GM12878 (cell line): ENCODE data around the gene OPRL1. TPM values are rescaled to one million over a fixed set of nuclear protein-coding genes. Genes with fewer than 3 reads are reported as not detected.
A peak's percentile ranks its signal among the peaks of the same experiment; 100 is the strongest.

ENCODE experiments used
- ATAC-seq: fragments of 200-7000 bp; cut with Tn5 transposase; 3 replicates; pipeline ENCODE4 v1.9.1; 2020; ENCODE audit warnings: mild to moderate bottlenecking, moderate library complexity
- BruUV-seq: library from RNA; stranded (reverse); fragments of 400-500 nt; replicated peaks from 2 replicates; lab custom pipeline; 2021; lab: Mats Ljungman, UMichigan
- CTCF ChIA-PET: fragments of 300-600 bp; sonication (Branson Sonifier 250); formaldehyde crosslinking; extraction: SDS; loops from one replicate; lab custom pipeline; 2021; ENCODE audit warnings: inconsistent platforms; lab: Yijun Ruan, JAX
- POLR2A ChIA-PET: fragments of 350-600 bp; formaldehyde crosslinking; extraction: SDS; loops from one replicate; lab custom pipeline; 2021; ENCODE audit warnings: inconsistent platforms; lab: Charles Lee
- RAD21 ChIA-PET: fragments of 300-600 bp; sonication (Branson Sonifier 250); formaldehyde crosslinking; loops from one replicate; lab custom pipeline; 2023; ENCODE audit warnings: antibody characterized with exemption; ENCODE audit not compliant: unreplicated experiment; lab: Charles Lee
- SMC1A ChIA-PET: fragments of 300-600 bp; sonication (Branson Sonifier 250); formaldehyde crosslinking; loops from one replicate; lab custom pipeline; 2023; ENCODE audit not compliant: unreplicated experiment, uncharacterized antibody; lab: Charles Lee
- DNase-seq: peaks from one replicate; pipeline ENCODE4 v3.0.0-alpha.2; 2011; ENCODE audit warnings: low read depth, low spot score
- FAIRE-seq: peaks from 3 replicates; lab custom pipeline; 2011; peaks lifted over from hg19 to GRCh38; lab: Jason Lieb, UNC
- H2AFZ ChIP-seq: 2 replicates; pipeline ENCODE4 v1.6.0; 2011; ENCODE audit warnings: low read depth, low read length, control low read depth; ENCODE audit not compliant: control insufficient read depth
- H3K27ac ChIP-seq: 2 replicates; pipeline ENCODE4 v1.5.1; 2011; ENCODE audit warnings: control low read depth; ENCODE audit not compliant: control insufficient read depth, insufficient read depth
- H3K27me3 ChIP-seq, 2 experiments: replicated peaks in 1 of 2; 2 replicates each; pipeline versions ENCODE4 v1.6.0 to v1.6.1; 2011; ENCODE audit warnings: low read length in 1 of 2; ENCODE audit not compliant: control insufficient read depth in 2 of 2, insufficient read depth in 2 of 2
- H3K36me3 ChIP-seq, 2 experiments: 2 replicates each; pipeline ENCODE4 v1.5.1; 2011; ENCODE audit warnings: low read length in 1 of 2; ENCODE audit not compliant: control insufficient read depth in 2 of 2, insufficient read depth in 2 of 2
- H3K4me1 ChIP-seq: 2 replicates; pipeline ENCODE4 v1.6.1; 2011; ENCODE audit warnings: mild to moderate bottlenecking, low read length, moderate library complexity, mixed read lengths; ENCODE audit not compliant: control insufficient read depth, insufficient read depth
- H3K4me2 ChIP-seq: 2 replicates; pipeline ENCODE4 v1.6.0; 2011; ENCODE audit warnings: control low read depth; ENCODE audit not compliant: control insufficient read depth, insufficient read depth
- H3K4me3 ChIP-seq: fragments of 200-600 bp; sonication (generic); 2 replicates; pipeline ENCODE4 v1.5.1; 2016
- H3K79me2 ChIP-seq: 2 replicates; pipeline ENCODE4 v1.6.0; 2011; ENCODE audit warnings: low read length; ENCODE audit not compliant: control insufficient read depth, insufficient read depth
- H3K9ac ChIP-seq: 2 replicates; pipeline ENCODE4 v1.8.0; 2011; ENCODE audit warnings: low read length, control low read depth, mixed read lengths; ENCODE audit not compliant: control insufficient read depth, insufficient read depth
- H3K9me3 ChIP-seq: replicated peaks from 3 replicates; pipeline ENCODE4 v1.5.1; 2011; ENCODE audit warnings: mild to moderate bottlenecking, low read length; ENCODE audit not compliant: control insufficient read depth, insufficient read depth
- H4K20me1 ChIP-seq: 2 replicates; pipeline ENCODE4 v1.6.0; 2011; ENCODE audit not compliant: control insufficient read depth, insufficient read depth
- CEBPB ChIP-seq, 2 experiments: fragments of 150-350 bp in 1 of 2; IDR thresholded peaks; 2 replicates each; pipeline ENCODE4 v1.6.1; 2012 to 2014; ENCODE audit warnings: low read depth in 2 of 2, low read length in 2 of 2, borderline replicate concordance in 1 of 2, inconsistent platforms in 1 of 2
- DPF2 ChIP-seq: fragments of 450-650 bp; IDR thresholded peaks from 2 replicates; pipeline ENCODE4 v1.6.1; 2017; ENCODE audit warnings: mild to moderate bottlenecking
- EGR1 ChIP-seq, 2 experiments: IDR thresholded peaks; 1 replicate in 1 of 2; 2 replicates in 1 of 2; pipeline ENCODE4 v1.6.1; 2011 to 2012; ENCODE audit warnings: low read depth in 2 of 2, low read length in 2 of 2, borderline replicate concordance in 1 of 2, mild to moderate bottlenecking in 1 of 2, moderate library complexity in 1 of 2
- HCFC1 ChIP-seq: fragments of 150-350 bp; IDR thresholded peaks from 2 replicates; pipeline ENCODE4 v1.6.1; 2014; ENCODE audit warnings: low read length
- IKZF1 ChIP-seq: fragments of 450-650 bp; conservative IDR thresholded peaks from 2 replicates; pipeline ENCODE4 v1.6.1; 2017; ENCODE audit warnings: antibody characterized with exemption, mild to moderate bottlenecking
- KLF5 ChIP-seq: fragments of 450-650 bp; IDR thresholded peaks from 2 replicates; pipeline ENCODE4 v1.6.1; 2014; ENCODE audit warnings: mild to moderate bottlenecking; ENCODE audit not compliant: partially characterized antibody
- MEF2B ChIP-seq: fragments of 450-650 bp; IDR thresholded peaks from 2 replicates; pipeline ENCODE4 v1.6.1; 2018; ENCODE audit warnings: mild to moderate bottlenecking, moderate library complexity; ENCODE audit not compliant: partially characterized antibody, poor library complexity, severe bottlenecking
- RB1 ChIP-seq: fragments of 450-650 bp; formaldehyde crosslinking; IDR thresholded peaks from 2 replicates; pipeline ENCODE4 v1.6.1; 2017; ENCODE audit warnings: mild to moderate bottlenecking, borderline replicate concordance
- SMARCA5 ChIP-seq: fragments of 450-650 bp; IDR thresholded peaks from 2 replicates; pipeline ENCODE4 v1.6.1; 2017; ENCODE audit warnings: mild to moderate bottlenecking
- SMC3 ChIP-seq: IDR thresholded peaks from 2 replicates; pipeline ENCODE4 v1.6.1; 2011; ENCODE audit warnings: low read length, improper control_type of control experiment, borderline replicate concordance
- SUZ12 ChIP-seq: fragments of 200-600 bp; sonication (generic); IDR thresholded peaks from one replicate; pipeline ENCODE4 v1.6.1; 2018; ENCODE audit warnings: antibody characterized with exemption, mild to moderate bottlenecking; ENCODE audit not compliant: unreplicated experiment
- USF1 ChIP-seq: IDR thresholded peaks from 2 replicates; pipeline ENCODE4 v1.6.1; 2011; ENCODE audit warnings: borderline replicate concordance, low read depth, mild to moderate bottlenecking, moderate library complexity, mixed read lengths, low read length; ENCODE audit not compliant: insufficient read depth; ENCODE audit errors: extremely low read length
- WGBS: methylation state at CpG from one replicate; pipeline ENCODE4 v1.1.6; 2016; ENCODE audit warnings: low lambda C conversion rate; ENCODE audit not compliant: insufficient replicate concordance, insufficient coverage; ENCODE audit errors: missing lambda C conversion rate; 5-methylcytosine and 5-hydroxymethylcytosine counted together
- in situ Hi-C: fragments of 300-500 bp; cut with MboI; formaldehyde crosslinking; loops from 9 replicates; pipeline ENCODE4 v1.14.3; 2018; ENCODE audit warnings: mixed read lengths
- intact Hi-C: fragments of 100-400 bp; cut with micrococcal nuclease; formaldehyde crosslinking; loops from one replicate; pipeline ENCODE4 v1.14.2; 2022; ENCODE audit not compliant: unreplicated experiment
- polyA plus RNA-seq, 11 experiments: library from polyadenylated mRNA; depleted of rRNA in 4 of 11; unstranded in 6 of 11; stranded (reverse) in 5 of 11; fragments of >200 nt; fragmentation: Nextera tagmentation in 4 of 11; fragmentation: Illumina TruSeq in 1 of 11; extraction: Ambion mirVana in 4 of 11; extraction: Trizol in 1 of 11; gene quantifications; 1 replicate in 1 of 11; 2 replicates in 10 of 11; pipeline versions ENCODE4 v1.2.1 to v1.2.3, GENCODE V29; 2011 to 2016; ENCODE audit warnings: inconsistent platforms in 2 of 11, missing spikeins in 2 of 11, low read depth in 1 of 11
- total RNA-seq, 4 experiments: library from RNA; depleted of rRNA in 3 of 4; stranded (reverse); fragments of >200 nt in 3 of 4; fragmentation: Illumina TruSeq in 1 of 4; extraction: Trizol in 1 of 4; gene quantifications; 2 replicates each; pipeline versions ENCODE4 v1.2.1 to v1.2.3, GENCODE V29; 2013 to 2021

The OPRL1 gene
- total and polyA plus RNA-seq, 10 of the 15 experiments (the other 5 are each of a cell fraction or from before 2014, with no cell fraction given) = 0.04 to 0.41 (median 0.24) TPM; not detected in 1

GRCh38 chr20:64100946-64101688, 21.2 kb downstream of the OPRL1 start:
- Histone ChIP-seq H2AFZ (no peak overlapping the region), H3K4me3 (no peak overlapping the region), H4K20me1 (no peaks in the 10 kb centered on the region), H3K27ac (no peak overlapping the region), H3K9ac (no peak overlapping the region)
- ATAC-seq = no peak
- BruUV-seq = no TSS peak
- no peak for TF ChIP-seq CEBPB (IDR thresholded peaks at IDR 0.05; ENCODE audit: borderline replicate concordance in 1 of 2, low read depth in 2 of 2, low read length in 2 of 2)
- TF ChIP-seq, all 136 proteins: peak for 0
- Histone ChIP-seq H3K36me3 (no peaks in the 10 kb centered on the region), H3K27me3 (peaks cover 4 to 11% of the 10 kb centered on the region in 2 experiments; a peak in 3 of 4 replicates), H3K4me1 (peaks cover 10% of the 10 kb centered on the region), H3K79me2 (no peaks in the 10 kb centered on the region), H3K9me3 (no peaks in the 10 kb centered on the region), H3K4me2 (no peak overlapping the region)
- FAIRE-seq = no peak
- ChIA-PET POLR2A (no interaction called here), SMC1A (interaction anchor here (1.5 to 1.7 kb wide), 3 partner anchors 19 to 21 kb away, joined by 3 to 7 read pairs (median 5); partner anchors contain the start of genes OPRL1 and RGS19), RAD21 (interaction anchor here (1.0 to 1.9 kb wide), 7 partner anchors 11 to 121 kb away, joined by 3 to 7 read pairs (median 5); partner anchors contain the start of genes LKAAEAR1, OPRL1, RGS19 and SAMD10), CTCF (interaction anchor here (0.6 to 2.6 kb wide), 8 partner anchors 10 to 148 kb away, joined by 3 to 16 read pairs (median 4); partner anchors contain the start of gene LKAAEAR1)
- in situ Hi-C loops = no loop called here
- intact Hi-C loops = no loop called here
- WGBS = 25% methylated on average over 9 of the region's 9 CpGs
- DNase-seq = no peak

GRCh38 chr20:64101731-64102621, 22.1 kb downstream of the OPRL1 start:
- ChIA-PET SMC1A (interaction anchor here (1.3 to 1.6 kb wide), 3 partner anchors 10 to 22 kb away, joined by 3 to 5 read pairs (median 3); partner anchors contain the start of genes OPRL1 and RGS19), POLR2A (no interaction called here), RAD21 (interaction anchor here (0.6 to 1.3 kb wide), 5 partner anchors 18 to 61 kb away, joined by 3 to 10 read pairs (median 4); no protein-coding TSS in a partner anchor), CTCF (interaction anchor here (0.6 to 2.2 kb wide), 10 partner anchors 9 to 552 kb away, joined by 3 to 16 read pairs (median 4); no protein-coding TSS in a partner anchor)
- no peak for FAIRE-seq
- no TSS peak for BruUV-seq
- intact Hi-C loops (no loop called here), in situ Hi-C loops (no loop called here)
- H4K20me1 ChIP-seq = no peaks in the 10 kb centered on the region
- H3K27me3 ChIP-seq = peaks cover 4 to 11% of the 10 kb centered on the region in 2 experiments; a peak in 3 of 4 replicates
- no peak for DNase-seq
- H3K79me2 ChIP-seq = no peaks in the 10 kb centered on the region
- no peak overlapping the region for H3K9ac ChIP-seq
- H3K4me1 ChIP-seq = peaks cover 9% of the 10 kb centered on the region
- H3K27ac ChIP-seq = no peak overlapping the region
- H3K9me3 ChIP-seq = no peaks in the 10 kb centered on the region
- WGBS = 14% methylated on average over 20 of the region's 64 CpGs
- no peak overlapping the region for H2AFZ ChIP-seq
- no peak overlapping the region; the same call in none of the 2 replicates for H3K4me2 ChIP-seq
- peak overlapping the region; percentile 22; the same call in 1 of the 2 replicates for H3K4me3 ChIP-seq
- peak; percentile 83 for ATAC-seq
- H3K36me3 ChIP-seq = no peaks in the 10 kb centered on the region
- peak; percentile 74; the same call in 1 of the 2 replicates for TF ChIP-seq SMARCA5
- no peak for TF ChIP-seq USF1
- 0 out of 2 replicates have a peak, but pooled peaks have one; percentile 60 for TF ChIP-seq RB1
- no peak for TF ChIP-seq EGR1 (IDR thresholded peaks at IDR 0.05; ENCODE audit: borderline replicate concordance in 1 of 2, low read depth in 2 of 2, low read length in 2 of 2)
- no peak for TF ChIP-seq HCFC1
- peak; percentile 43; the same call in 1 of the 2 replicates for TF ChIP-seq IKZF1
- TF ChIP-seq SUZ12 = peak; percentile 81
- peak; percentile 19; the same call in 1 of the 2 replicates for TF ChIP-seq SMC3
- TF ChIP-seq KLF5 = no peak
- TF ChIP-seq MEF2B = peak; percentile 44
- TF ChIP-seq DPF2 = 0 out of 2 replicates have a peak, but pooled peaks have one; percentile 42
